Astrocyte (in vitro differentiated cells and primary cell): ENCODE data around the gene KRTAP29-1. TPM values are rescaled to one million over a fixed set of nuclear protein-coding genes. Genes with fewer than 3 reads are reported as not detected.

Experiments
- DNase-seq: peaks from one replicate; pipeline ENCODE4 v3.0.0-alpha.2; 2010; ENCODE audit warnings: low read depth
- FAIRE-seq: peaks from 2 replicates; lab custom pipeline; 2011; peaks lifted over from hg19 to GRCh38; lab: Jason Lieb, UNC
- H2AFZ ChIP-seq: 2 replicates; pipeline ENCODE4 v1.6.0; 2012; ENCODE audit warnings: low read depth, low read length, inconsistent platforms
- H3K27ac ChIP-seq: 2 replicates; pipeline ENCODE4 v1.5.1; 2011; ENCODE audit warnings: low read depth, low read length, inconsistent platforms
- H3K27me3 ChIP-seq: 2 replicates; pipeline ENCODE4 v1.6.0; 2011; ENCODE audit warnings: low read length, inconsistent platforms; ENCODE audit not compliant: insufficient read depth
- H3K36me3 ChIP-seq: 2 replicates; pipeline ENCODE4 v1.5.1; 2011; ENCODE audit warnings: low read length, inconsistent platforms; ENCODE audit not compliant: insufficient read depth
- H3K4me1 ChIP-seq: 2 replicates; pipeline ENCODE4 v1.5.1; 2011; ENCODE audit warnings: low read length, inconsistent platforms; ENCODE audit not compliant: insufficient read depth
- H3K4me2 ChIP-seq: 2 replicates; pipeline ENCODE4 v1.6.0; 2012; ENCODE audit warnings: low read length, inconsistent platforms
- H3K4me3 ChIP-seq: 2 replicates; pipeline ENCODE4 v1.5.1; 2011; ENCODE audit warnings: low read depth, mild to moderate bottlenecking, low read length, inconsistent platforms; ENCODE audit not compliant: insufficient read depth
- H3K79me2 ChIP-seq: 2 replicates; pipeline ENCODE4 v1.6.0; 2012; ENCODE audit warnings: mild to moderate bottlenecking, low read length, inconsistent platforms; ENCODE audit not compliant: insufficient read depth
- H3K9ac ChIP-seq: 2 replicates; pipeline ENCODE4 v1.6.0; 2012; ENCODE audit warnings: mild to moderate bottlenecking, low read length, inconsistent platforms
- H3K9me3 ChIP-seq: 2 replicates; pipeline ENCODE4 v1.5.1; 2012; ENCODE audit warnings: low read depth, mild to moderate bottlenecking, low read length, inconsistent platforms; ENCODE audit not compliant: insufficient read depth
- H4K20me1 ChIP-seq: 2 replicates; pipeline ENCODE4 v1.6.0; 2012; ENCODE audit warnings: low read length, inconsistent platforms; ENCODE audit not compliant: insufficient read depth
- H3K27ac Mint-ChIP-seq: one replicate; pipeline ENCODE4 v1.8.0; 2021; ENCODE audit warnings: mild to moderate bottlenecking, mixed read lengths; ENCODE audit not compliant: unreplicated experiment
- H3K27me3 Mint-ChIP-seq: one replicate; pipeline ENCODE4 v1.8.0; 2021; ENCODE audit warnings: low read depth, mixed read lengths; ENCODE audit not compliant: unreplicated experiment
- H3K36me3 Mint-ChIP-seq: one replicate; pipeline ENCODE4 v1.8.0; 2021; ENCODE audit warnings: low read depth, mixed read lengths; ENCODE audit not compliant: unreplicated experiment
- H3K4me1 Mint-ChIP-seq: one replicate; pipeline ENCODE4 v1.8.0; 2021; ENCODE audit warnings: low read depth, mixed read lengths; ENCODE audit not compliant: unreplicated experiment
- H3K4me3 Mint-ChIP-seq: one replicate; pipeline ENCODE4 v1.8.0; 2021; ENCODE audit warnings: mild to moderate bottlenecking, moderate library complexity, mixed read lengths; ENCODE audit not compliant: unreplicated experiment
- H3K9me3 Mint-ChIP-seq: one replicate; pipeline ENCODE4 v1.8.0; 2021; ENCODE audit warnings: mild to moderate bottlenecking, mixed read lengths; ENCODE audit not compliant: unreplicated experiment
- EZH2 ChIP-seq: IDR thresholded peaks from 2 replicates; pipeline ENCODE4 v1.6.1; 2012; ENCODE audit warnings: mild to moderate bottlenecking, low read length, inconsistent platforms; ENCODE audit not compliant: insufficient read depth
- total RNA-seq: library from RNA; stranded (reverse); gene quantifications from 2 replicates; pipeline ENCODE4 v1.2.1, GENCODE V29; 2021
- TF ChIP-seq, protein P1 (sequence below): IDR thresholded peaks from 2 replicates; pipeline ENCODE4 v1.5.1; 2011; ENCODE audit warnings: low read depth, mild to moderate bottlenecking, inconsistent platforms, low read length, moderate library complexity; ENCODE audit not compliant: insufficient read depth

Gene KRTAP29-1
- total RNA-seq, 1 donor from 2014 or later, result not detected

DNA sequence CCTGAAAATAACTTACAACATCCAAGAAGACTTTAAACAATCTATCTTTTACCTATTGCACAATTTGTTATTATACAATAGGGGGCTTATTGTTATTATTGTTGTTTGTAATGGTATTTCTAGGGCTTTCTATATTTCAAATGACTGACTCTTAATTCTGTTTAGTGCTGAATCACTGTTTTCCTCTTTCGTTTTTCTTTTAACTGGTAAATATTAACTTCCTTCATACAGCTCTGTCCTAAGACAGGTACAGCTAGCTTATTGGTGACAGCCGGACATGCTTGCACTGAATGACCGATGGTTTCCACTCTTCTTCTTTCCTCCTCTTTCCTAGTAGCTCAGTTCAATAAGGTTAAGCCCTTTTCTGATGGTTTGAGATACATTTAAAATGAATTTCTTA is 15.6 kb downstream of the KRTAP29-1 start:
- Mint-ChIP-seq H3K27ac (no peak overlapping the region), H3K4me1 (peaks cover 17% of the 10 kb centered on the region), H3K36me3 (no peaks in the 10 kb centered on the region), H3K9me3 (no peaks in the 10 kb centered on the region), H3K27me3 (no peaks in the 10 kb centered on the region), H3K4me3 (no peak overlapping the region)
- Histone ChIP-seq H3K9me3 (no peaks in the 10 kb centered on the region), H4K20me1 (no peaks in the 10 kb centered on the region), H3K27me3 (no peaks in the 10 kb centered on the region), H3K4me3 (no peak overlapping the region), H3K79me2 (no peaks in the 10 kb centered on the region), H3K36me3 (no peaks in the 10 kb centered on the region), H2AFZ (no peak overlapping the region), H3K9ac (no peak overlapping the region), H3K27ac (no peak overlapping the region), H3K4me2 (no peak overlapping the region), H3K4me1 (no peaks in the 10 kb centered on the region)
- DNase-seq (no peak), FAIRE-seq (no peak)
- TF ChIP-seq, protein P1, sequence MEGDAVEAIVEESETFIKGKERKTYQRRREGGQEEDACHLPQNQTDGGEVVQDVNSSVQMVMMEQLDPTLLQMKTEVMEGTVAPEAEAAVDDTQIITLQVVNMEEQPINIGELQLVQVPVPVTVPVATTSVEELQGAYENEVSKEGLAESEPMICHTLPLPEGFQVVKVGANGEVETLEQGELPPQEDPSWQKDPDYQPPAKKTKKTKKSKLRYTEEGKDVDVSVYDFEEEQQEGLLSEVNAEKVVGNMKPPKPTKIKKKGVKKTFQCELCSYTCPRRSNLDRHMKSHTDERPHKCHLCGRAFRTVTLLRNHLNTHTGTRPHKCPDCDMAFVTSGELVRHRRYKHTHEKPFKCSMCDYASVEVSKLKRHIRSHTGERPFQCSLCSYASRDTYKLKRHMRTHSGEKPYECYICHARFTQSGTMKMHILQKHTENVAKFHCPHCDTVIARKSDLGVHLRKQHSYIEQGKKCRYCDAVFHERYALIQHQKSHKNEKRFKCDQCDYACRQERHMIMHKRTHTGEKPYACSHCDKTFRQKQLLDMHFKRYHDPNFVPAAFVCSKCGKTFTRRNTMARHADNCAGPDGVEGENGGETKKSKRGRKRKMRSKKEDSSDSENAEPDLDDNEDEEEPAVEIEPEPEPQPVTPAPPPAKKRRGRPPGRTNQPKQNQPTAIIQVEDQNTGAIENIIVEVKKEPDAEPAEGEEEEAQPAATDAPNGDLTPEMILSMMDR, result no peak
- TF ChIP-seq EZH2, result no peak

DNA sequence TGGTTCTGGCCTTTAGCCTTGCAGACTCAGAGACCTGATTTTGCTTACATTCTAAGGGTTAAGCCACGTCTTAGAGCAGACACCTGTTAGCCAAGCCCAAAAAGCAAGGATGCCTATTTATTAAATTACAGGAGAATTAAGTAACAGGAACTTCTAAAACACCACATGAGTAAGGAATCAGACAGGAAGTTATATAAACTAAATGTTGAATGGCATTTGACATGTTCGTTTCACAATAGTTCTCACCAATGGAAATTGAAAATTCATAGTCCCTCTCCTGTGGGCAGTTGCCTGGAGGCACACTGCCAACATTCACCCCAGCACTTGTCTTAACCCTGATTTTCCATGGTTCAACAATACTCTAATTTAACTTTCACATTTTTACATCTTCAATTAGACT is 18.1 kb downstream of the KRTAP29-1 start:
- Histone ChIP-seq H3K4me3 (no peak overlapping the region), H2AFZ (no peak overlapping the region), H3K9ac (no peak overlapping the region), H3K4me1 (no peaks in the 10 kb centered on the region), H3K27ac (no peak overlapping the region), H3K79me2 (no peaks in the 10 kb centered on the region), H3K4me2 (no peak overlapping the region), H3K36me3 (no peaks in the 10 kb centered on the region), H4K20me1 (no peaks in the 10 kb centered on the region), H3K27me3 (no peaks in the 10 kb centered on the region), H3K9me3 (no peaks in the 10 kb centered on the region)
- no peaks in the 10 kb centered on the region for H3K27me3 Mint-ChIP-seq
- H3K9me3 Mint-ChIP-seq, result no peaks in the 10 kb centered on the region
- DNase-seq (no peak), FAIRE-seq (peak; percentile 29)
- H3K4me1 Mint-ChIP-seq, result peaks cover 17% of the 10 kb centered on the region
- H3K27ac Mint-ChIP-seq, result no peak overlapping the region
- no peak overlapping the region for H3K4me3 Mint-ChIP-seq
- TF ChIP-seq, protein P1, result no peak
- no peak for TF ChIP-seq EZH2
- H3K36me3 Mint-ChIP-seq, result no peaks in the 10 kb centered on the region

DNA sequence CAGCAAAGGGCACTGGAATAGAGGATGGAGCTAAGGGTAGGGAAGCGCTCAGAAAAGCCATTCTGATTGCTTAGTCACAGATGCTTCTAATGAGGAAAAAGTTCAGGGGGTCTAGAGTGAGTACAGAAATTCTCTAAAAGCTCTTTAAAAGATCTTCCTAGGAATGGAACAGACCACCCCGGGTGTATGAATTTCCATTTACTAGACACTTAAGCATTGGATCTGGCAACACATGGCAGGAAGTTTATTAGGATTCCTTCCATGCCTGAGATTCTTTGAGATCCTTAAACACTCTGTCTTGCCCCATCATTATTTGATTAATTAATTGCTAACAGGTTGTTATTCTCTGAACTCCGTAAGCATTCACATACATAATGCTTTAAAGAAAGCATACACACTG is 18.6 kb downstream of the KRTAP29-1 start:
- Histone ChIP-seq H3K4me2 (no peak overlapping the region), H3K4me3 (no peak overlapping the region), H3K79me2 (no peaks in the 10 kb centered on the region), H3K9ac (no peak overlapping the region), H3K9me3 (no peaks in the 10 kb centered on the region), H3K4me1 (no peaks in the 10 kb centered on the region), H2AFZ (no peak overlapping the region), H4K20me1 (no peaks in the 10 kb centered on the region), H3K27ac (no peak overlapping the region), H3K36me3 (no peaks in the 10 kb centered on the region), H3K27me3 (no peaks in the 10 kb centered on the region)
- no peak overlapping the region for H3K27ac Mint-ChIP-seq
- no peaks in the 10 kb centered on the region for H3K36me3 Mint-ChIP-seq
- no peak overlapping the region for H3K4me3 Mint-ChIP-seq
- TF ChIP-seq, protein P1, result no peak
- no peak for TF ChIP-seq EZH2
- no peaks in the 10 kb centered on the region for H3K27me3 Mint-ChIP-seq
- H3K4me1 Mint-ChIP-seq, result peaks cover 17% of the 10 kb centered on the region
- FAIRE-seq, result no peak
- H3K9me3 Mint-ChIP-seq, result no peaks in the 10 kb centered on the region
- DNase-seq, result peak; percentile 61
